HPDE6-E6E7 (cell line): Measurements from ENCODE around the gene FRMD8.

Experiments used
- DNase-seq: peaks from one replicate; pipeline ENCODE4 v3.0.0; 2011; ENCODE audit warnings: missing footprints; ENCODE audit errors: extremely low spot score

FRMD8 gene

DNA sequence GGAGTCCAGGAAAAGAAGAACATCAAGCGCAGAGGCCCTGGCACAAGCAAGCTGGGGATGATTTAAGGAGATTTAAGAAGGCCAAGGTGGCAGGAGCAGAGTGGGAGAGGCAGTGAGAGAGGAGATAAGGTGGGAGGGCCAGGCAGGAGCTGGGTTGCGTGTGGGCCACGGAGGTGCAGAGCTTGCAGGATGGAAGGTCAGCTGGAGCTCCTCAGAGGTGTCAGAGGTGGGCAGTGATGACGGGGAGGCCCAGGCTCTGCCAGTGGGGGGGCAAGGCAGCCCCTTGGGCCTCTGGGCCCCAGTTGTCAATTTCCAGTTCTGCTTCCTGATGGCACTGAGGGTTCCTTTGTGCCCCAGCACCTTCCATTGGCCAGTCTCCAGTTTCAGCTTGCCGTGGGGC is 6.5 kb downstream of the FRMD8 start:
- DNase-seq: no peak

- no peak for DNase-seq
Observed at GRCh38 chr11:65393513-65394079, 7.2 kb downstream of the FRMD8 start.

DNA sequence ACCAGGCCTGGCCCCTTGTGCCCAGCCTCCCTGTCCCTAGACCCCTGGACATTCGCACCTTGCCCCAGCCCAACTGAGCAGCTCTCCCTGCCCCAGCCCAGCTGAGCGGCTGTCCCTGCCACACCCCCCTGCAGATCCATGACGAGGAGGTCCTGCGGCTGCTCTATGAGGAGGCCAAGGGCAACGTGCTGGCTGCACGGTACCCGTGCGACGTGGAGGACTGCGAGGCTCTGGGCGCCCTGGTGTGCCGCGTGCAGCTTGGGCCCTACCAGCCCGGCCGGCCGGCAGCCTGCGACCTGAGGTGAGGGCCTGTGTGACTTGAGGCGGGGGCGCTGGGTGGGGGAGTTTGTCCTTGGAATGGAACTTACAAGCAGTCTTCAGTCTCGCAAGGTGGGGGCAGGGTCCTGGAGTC is 7.7 kb downstream of the FRMD8 start:
- DNase-seq: no peak

DNA sequence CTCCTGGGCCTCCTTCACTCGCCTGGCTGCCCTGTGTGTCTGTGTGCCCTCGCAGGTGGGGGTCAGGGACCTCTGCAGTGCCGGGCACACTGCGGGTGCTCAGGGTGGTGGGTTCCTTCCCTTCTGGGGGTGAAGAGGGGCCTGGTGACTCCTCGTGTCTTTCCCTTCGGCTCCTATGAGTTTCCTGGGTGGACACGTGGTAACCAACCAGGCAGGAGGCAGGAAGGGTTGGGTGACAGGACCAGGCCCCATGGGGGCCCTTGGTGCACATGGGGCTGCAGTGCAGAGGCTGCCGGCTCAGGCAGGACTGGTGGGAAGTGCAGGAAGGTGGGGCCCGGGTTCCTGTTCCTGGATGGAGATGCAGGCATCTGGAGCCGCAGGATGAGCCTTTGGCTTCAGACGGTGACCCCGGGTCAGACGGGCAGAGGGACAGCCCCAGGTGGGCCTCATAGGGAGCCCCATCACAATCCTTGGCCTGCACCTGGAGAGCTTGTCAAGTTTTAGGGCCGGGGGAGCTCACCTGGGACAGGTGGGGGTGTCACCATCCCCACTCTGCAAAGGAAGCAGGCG is 9.6 kb downstream of the FRMD8 start:
- DNase-seq: no peak

- no peak for DNase-seq
Observed at GRCh38 chr11:65396769-65397745, 10.6 kb downstream of the FRMD8 start.

GRCh38 chr11:65398362-65398910 is 12.0 kb downstream of the FRMD8 start:
- DNase-seq: no peak

DNA sequence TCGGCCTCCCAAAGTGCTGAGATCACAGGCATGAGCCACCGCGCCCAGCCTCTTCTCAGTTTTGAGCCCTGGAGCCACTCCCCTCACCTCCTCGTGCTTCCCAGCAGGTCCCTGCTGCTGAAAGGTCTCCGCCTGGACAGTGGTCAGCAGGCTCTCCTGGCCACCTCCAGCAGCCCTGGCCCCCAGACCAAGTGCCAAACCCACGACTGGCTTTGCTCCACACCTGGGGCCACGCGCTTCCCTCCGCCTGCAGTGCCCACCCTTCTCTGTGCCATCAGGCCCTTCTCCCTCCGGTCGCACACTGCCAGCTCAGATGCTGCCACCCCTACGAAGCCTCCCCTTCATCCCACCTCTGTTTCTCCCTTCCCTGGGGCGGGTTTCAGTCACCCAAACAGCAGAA is 12.8 kb downstream of the FRMD8 start:
- no peak for DNase-seq

DNA sequence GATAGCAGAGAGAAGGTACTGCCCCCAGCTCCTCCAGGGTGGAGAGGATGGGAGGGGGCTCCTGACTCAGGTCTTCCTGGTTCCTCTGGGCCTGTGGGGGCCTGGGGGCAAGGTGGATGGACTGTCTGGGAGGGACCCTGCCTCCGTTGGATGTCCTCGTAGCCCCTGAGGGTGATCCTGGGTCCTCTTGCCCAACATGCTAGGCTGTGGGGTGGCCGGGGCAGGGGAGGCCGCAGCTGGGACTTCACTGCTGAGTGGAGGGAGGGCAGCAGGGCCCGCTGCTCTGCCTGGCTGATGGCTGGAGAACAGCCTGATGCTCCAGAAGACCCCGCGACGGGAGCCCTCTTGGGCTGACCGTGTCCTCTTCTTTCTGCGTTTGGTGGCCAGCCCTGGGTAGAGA is 13.4 kb downstream of the FRMD8 start:
- DNase-seq: no peak

- DNase-seq: no peak
Observed at GRCh38 chr11:65400307-65401072, 14.1 kb downstream of the FRMD8 start.

GRCh38 chr11:65401073-65401802 is 14.8 kb downstream of the FRMD8 start:
- DNase-seq: no peak

- no peak for DNase-seq
Observed at GRCh38 chr11:65401803-65402248, 15.4 kb downstream of the FRMD8 start.

GRCh38 chr11:65402790-65403189 is 16.4 kb downstream of the FRMD8 start:
- no peak for DNase-seq

GRCh38 chr11:65403607-65404121 is 17.2 kb downstream of the FRMD8 start:
- no peak for DNase-seq

DNA sequence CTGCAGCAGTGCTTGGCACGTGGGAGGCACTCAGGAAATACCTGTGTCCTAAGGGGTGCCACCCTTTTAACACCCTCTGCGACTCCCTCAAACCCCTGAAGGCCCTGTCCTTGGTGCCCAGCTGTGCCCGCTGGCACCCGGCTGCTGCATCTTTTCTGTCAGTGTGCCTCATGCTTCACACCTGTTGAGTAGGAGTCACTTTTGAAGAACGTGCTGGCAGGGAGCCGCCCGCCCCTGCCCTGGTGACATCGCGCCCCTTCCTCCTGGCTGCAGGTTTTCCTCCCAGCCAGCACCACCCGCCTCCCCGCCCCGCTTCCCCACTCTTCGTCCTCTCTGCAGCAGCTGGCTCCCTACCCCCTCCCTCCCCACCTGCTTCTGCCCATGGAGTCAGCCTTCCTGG is 17.8 kb downstream of the FRMD8 start:
- no peak for DNase-seq

DNA sequence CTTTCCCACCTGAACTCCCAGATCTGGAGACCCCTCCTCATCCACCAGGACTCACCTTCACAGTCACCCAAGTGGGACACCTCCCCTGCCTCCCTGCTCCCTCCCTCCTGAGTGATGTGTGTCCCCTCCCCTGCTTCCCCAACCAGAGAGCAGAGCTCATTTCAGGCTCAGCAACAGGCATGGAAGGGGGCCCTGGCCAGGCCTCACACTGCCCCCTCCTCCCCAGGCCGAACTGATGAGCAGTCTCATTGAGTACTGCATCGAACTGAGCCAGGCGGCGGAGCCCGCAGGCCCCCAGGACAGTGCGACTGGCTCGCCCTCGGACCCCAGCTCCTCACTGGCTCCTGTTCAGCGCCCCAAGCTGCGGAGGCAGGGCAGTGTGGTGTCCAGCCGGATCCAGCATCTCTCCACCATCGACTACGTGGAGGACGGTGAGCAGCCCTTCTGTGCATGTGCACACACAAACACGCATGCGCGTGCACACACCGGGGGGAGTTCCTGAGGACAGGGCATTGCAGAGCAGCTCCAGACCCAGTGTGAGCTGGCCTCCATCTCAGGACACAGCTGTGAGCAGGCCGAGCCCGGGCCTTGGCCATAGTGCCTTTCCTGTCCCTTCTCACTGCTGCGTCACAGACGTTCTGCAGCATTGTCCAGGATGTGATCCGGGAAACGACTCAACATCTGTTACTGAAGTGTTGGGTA is 18.4 kb downstream of the FRMD8 start:
- DNase-seq: no peak

DNA sequence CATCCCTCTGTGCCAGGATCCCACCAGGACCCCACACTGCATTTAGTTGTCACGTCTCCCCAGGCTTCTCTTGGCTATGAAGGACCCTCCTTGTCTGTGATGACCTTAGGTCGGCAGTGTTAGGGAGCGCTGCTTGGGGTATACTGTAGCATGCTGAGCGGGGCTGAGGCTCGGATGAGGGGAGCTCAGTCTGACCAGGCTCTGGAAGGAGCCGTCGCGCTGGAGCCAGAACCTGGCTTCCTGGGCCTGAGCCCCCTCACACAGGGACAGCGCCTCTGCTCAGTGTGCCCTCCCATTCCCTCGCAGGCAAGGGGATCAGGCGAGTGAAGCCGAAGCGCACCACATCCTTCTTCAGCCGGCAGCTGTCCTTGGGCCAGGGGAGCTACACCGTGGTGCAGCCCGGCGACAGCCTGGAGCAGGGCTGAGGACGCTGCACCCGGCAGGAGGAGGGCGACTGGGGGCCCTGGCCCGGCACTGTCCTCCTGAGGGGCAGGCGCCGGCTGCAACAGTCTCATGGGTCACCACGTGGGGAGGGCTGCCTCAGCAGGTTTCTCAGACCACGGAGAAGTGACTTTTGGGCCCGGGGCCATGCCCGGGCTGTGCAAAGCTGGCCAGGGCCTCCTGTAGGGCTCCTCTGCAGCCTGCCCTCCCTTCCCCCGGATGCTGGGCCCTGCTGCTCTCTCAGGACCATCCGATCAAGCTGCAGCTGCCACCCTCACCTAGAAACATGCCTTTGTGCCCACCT is 24.7 kb downstream of the FRMD8 start:
- DNase-seq: no peak

DNA sequence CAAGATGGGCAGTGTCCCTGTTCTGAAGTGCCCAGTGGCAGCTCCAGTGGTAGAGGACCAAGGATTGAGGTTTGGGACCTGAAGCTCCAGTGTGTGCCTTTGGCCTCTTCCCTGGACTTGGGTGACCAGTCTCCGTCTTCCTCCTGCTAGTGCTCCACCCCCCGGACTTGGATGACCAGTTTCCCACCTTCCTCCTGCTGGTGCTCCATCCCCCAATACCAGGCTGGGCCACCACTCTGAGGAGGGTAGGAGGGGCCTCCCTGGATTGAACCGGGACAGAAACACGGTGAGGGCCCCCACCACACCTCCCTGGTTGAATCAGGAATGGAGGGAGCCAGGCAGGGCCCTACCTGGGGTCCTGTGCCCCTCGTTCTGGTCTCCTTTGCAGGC is 25.2 kb downstream of the FRMD8 start:
- DNase-seq: no peak

GRCh38 chr11:65412271-65413076 is 26.0 kb downstream of the FRMD8 start:
- DNase-seq: no peak
